ENCODE results near the gene HSFX4.

GRCh38 chrX:149949743-149950436, 20.5 kb downstream of the HSFX4 start:
- no peak for TF ChIP-seq POLR2A (IDR thresholded peaks at IDR 0.05)
- TF ChIP-seq EP300 (IDR thresholded peaks at IDR 0.05) = no peak
